NCI-H1930 (cell line): ENCODE measurements around the gene PARD6B.
"Not testable (repeated sequence)": the region's sequence is repeated elsewhere in the genome, so short reads cannot be mapped to it uniquely, and the experiment has no call there.

Experiments
- DNase-seq, 2 experiments: peaks; one replicate each; lab custom pipeline; 2025; lab: John Stamatoyannopoulos, UW

The PARD6B gene

GRCh38 chr20:50731055-50731929 lies at the start of gene PARD6B:
TSS of gene PARD6B (plus strand) at chr20:50731580. CDS start at chr20:50731787, 207 bp downstream.
- DNase-seq, result peak; percentile 98 to 100

GRCh38 chr20:50682065-50682464 lies 49.3 kb upstream of the PARD6B start:
- DNase-seq, result no peak

GRCh38 chr20:50682947-50683530 lies 48.3 kb upstream of the PARD6B start:
- no peak for DNase-seq

DNA sequence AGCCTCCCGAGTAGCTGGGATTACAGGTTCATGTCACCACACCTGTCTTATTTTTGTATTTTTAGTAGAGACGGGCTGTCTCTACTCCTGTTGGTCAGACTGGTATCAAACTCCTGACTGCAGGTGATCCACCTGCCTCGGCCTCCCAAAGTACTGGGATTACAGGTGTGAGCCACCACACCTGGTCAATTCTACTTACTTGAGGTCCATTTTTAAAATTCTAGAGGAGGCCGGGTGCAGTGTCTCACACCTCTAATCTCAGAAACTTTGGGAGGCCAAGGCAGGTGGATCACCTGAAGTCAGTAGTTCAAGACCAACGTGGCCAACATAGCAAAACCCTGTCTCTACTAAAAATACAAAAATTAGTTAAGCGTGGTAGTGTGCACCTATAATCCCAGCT lies 47.8 kb upstream of the PARD6B start:
- no peak for DNase-seq

- no peak for DNase-seq
Measured at GRCh38 chr20:50686821-50687220, 44.6 kb upstream of the PARD6B start.

DNA sequence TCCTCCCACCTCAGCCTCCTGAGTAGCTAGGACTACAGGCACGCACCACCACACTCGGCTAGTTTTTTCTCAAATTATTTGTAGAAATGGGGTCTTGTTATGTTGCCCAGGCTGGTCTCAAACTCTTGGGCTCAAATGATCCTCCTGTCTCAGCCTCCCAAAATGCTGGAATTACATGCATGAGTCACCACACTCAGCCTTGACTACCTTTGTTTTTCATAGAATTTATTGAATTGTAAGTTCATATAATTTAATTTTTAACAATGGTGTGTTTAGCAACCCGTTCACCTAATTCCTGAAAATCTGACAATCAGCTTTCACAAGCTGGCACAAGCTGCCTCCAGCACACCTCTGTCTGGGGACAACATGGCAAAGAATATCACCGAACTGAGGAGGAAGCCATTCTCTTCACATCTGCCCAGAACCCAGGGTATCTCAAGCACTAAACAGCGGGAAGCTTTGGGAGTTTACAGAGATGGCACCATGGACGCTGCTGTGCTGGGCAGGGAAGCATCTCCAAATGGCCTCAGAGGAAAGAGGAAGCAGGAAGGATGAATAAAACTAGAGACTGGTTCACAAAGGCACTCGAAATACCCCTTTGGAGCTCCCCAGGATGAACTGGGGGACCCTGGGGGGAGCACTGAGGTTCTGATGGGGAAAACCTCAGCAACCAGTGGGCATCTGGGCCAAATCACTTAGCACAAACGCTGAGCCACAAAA lies 43.0 kb upstream of the PARD6B start:
- DNase-seq, result no peak

DNA sequence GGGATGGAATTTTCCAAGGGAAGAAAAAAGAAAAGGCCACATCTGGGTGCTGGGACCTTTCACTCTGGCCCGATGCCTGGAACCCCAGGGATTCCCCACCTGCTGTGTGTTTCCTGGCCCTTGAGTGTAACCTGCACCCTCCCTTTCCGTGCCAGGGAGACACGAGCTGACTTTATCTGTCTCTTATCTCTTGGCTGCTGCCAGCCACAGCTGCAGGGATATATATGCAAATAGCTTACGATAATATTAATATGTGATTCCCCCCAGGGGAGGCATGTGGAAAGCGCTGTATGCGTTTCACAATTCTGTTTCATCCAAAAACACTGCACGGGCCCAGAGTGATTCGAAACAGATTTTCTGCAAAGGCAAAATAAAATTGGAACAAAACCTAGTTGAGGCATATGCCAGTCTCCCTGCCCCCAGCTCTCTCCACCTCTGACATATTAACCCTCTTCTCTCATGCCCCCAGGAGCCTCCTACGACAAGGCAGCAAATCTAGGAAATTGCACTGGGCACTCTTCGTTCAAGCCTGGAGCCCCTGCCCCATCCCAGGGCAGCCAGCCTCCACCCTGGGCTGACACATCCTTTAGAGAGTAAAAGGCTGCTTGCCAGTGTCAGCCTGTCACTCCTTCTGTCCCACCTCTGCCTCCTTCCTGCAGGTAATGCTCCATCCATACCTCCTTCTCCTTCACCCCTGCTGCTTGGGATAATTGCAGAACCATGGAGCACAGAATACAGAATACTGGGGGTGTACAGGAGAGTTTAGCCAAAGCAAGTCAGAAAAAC lies 41.3 kb upstream of the PARD6B start:
- DNase-seq, result no peak

GRCh38 chr20:50690650-50691572 lies 40.5 kb upstream of the PARD6B start, which contains the start of gene RIPOR3:
TSS of gene RIPOR3 (minus strand) at chr20:50691542. CDS start at chr20:50691128, 414 bp downstream.
- DNase-seq, result no peak

GRCh38 chr20:50691573-50692551 lies 39.5 kb upstream of the PARD6B start:
- DNase-seq, result no peak

- DNase-seq, result no peak
Measured at GRCh38 chr20:50692552-50692933, 38.8 kb upstream of the PARD6B start.

DNA sequence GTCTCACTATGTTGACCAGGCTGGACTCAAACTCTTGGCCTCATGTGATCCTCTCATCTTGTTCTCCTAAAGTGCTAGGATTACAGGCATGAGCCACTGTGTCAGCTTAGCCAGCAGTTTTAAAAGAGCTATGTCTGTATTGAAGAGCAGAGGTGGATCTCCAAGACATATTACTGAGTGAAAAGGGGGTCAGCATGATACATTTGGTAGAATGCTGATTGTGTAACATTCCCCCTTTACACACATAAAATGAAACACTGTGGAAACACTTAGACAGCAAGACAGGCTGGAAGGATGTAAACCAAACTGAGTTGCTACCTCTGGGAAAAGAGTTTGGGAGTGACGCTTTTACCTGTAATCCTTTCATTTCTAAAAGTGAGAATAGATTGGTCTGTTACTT lies 38.4 kb upstream of the PARD6B start:
- no peak for DNase-seq

DNA sequence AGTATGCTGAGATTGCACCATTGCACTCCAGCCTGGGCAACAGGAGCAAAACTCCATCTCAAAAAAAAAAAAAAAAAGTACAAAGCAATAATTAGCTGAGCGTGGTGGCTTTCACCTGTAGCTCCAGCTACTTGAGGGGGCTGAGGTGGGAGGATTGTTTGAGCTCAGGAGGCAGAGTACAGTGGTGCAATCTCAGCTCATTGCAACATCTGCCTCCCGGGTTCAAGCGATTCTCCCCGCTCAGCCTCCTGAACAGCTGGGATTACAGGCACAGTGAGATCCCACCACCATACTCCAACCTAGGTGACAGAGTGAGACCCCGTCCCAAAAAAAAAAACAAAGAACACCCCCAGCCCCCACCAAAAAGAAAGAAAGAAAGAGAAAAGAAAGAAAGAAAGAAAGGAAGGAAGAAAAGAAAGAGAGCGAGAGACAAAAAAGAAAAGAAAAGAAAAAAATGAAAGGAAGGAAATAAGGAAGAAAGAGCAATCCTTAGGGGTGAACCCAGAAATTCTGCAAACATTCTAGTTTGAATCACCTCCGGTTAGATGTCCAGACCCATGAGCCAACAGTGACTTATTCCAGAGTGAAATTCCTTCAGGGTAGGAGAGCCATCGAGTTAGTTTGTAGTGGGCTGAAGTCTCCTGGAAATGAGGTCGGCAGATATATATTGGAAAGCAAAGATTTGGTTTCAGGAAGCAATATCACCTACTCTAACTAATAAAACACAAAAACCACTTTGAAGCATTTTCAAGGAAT lies 36.8 kb upstream of the PARD6B start:
- no peak for DNase-seq

DNA sequence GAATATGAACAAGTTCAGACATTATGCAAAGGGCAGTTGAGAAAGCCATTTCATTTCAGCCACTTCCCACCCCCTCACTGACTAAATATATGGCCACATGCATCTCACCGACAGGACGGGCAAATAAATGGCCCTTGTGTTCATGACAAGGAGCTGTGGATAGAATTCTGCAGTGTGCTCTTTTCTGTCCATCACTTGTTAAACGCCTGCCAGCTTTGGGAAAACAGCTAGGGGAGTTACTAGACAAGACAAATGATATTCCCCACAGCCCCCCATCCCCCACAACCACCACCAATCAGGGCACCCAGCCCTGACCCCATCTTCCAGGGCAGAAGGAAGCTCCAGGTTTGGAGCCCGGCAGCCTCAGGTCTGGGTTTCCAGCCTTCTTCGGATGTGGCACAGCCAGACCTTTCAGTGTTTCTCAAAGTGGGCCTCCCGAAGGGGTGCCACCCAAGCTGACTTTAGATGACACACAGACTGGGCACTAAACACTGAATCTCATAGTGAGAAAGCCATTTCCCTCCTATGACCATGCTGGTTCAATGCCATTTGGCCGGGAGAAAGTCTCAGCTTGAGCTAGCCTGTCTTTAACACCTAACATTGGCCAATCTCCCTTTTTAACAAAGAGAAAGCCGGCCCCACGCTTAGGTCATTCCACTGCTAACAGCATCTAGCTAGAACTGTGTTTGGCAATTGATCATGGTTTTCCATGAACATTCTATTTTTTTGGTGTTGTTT lies 36.1 kb upstream of the PARD6B start:
- no peak for DNase-seq

- not testable (repeated sequence) for DNase-seq
Measured at GRCh38 chr20:50698255-50698654, 33.1 kb upstream of the PARD6B start.

DNA sequence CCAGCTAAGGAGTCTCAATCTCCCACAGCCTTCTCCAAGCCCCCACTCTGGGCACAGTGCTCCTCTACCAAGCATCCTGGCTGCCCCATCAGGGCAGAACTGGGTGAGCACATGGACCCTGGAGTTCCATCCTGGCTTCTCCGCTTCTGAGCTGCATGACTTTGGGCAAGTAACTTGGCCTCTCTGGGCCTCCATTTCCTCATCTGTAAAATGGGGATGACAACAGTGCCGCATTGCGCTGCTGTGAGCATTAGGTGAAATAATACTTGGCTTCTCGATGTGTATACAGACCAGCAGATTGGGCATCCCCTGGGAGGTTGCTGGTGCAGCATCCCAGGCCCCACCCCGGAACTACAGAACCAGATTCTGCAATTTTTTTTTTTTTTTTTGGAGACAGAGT lies 31.7 kb upstream of the PARD6B start:
- DNase-seq, result no peak

DNA sequence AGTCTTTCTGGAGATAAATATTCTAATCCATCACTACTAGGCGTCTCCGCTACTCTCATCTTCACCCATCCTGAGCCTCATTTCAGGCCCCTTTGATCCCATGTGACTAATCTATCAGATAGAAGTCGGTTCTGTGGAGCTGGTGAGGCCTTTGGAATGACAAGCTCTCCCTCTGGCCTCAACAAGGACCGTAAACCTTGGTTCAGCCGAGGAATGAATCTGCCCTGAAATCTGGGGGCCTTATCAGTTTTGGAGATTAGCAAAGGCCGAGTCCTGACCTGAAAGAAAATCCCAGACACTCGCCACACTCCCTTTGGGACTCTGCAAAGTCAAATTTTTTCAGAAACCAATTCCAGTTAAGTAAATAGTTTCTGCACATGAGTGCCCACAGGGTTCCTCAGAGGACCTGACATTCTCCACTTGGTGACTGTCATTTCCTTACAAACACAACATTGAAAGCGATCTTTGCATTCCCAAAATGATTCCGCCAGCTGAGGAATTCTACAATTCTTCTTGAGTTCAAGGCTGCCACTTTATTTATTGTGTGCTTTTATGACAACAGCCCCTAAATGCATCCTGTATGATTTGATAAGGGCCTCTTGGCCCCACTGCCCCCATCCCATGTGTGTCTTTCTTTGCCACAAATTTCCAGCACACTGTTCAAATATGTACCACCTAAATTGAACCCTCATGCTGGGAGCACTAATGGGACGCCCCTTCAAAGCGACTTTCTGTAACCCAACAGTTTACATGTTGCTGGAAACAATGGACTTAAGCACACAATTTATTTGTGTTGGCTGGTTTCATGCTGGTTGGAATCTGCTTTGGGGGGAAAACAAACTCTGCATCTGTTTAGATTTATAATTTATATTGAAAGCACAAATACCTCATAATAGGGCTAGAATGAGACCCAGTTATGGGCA lies 30.1 kb upstream of the PARD6B start:
- DNase-seq, result peak; percentile 12 to 13
